ENCODE measurements around the gene FKBP1B.

Gene FKBP1B

GRCh38 chr2:24022975-24023575 is 26.5 kb upstream of the FKBP1B start:
- H3K9me2 ChIP-seq (replicated peaks; ENCODE audit: insufficient read depth, low read length), result no peaks in the 10 kb centered on the region
- no peaks in the 10 kb centered on the region for H4K20me1 ChIP-seq (ENCODE audit: low read depth, low read length)
- no peak overlapping the region for H3K4me2 ChIP-seq (ENCODE audit: low read depth, low read length, poor library complexity, severe bottlenecking)
- H3K9ac ChIP-seq (ENCODE audit: low read length), result no peak overlapping the region
- H3K9me3 ChIP-seq (ENCODE audit: insufficient read depth, low read length), result no peaks in the 10 kb centered on the region
- H3K36me3 ChIP-seq (ENCODE audit: low read length), result no peaks in the 10 kb centered on the region
- no peak overlapping the region for H2AFZ ChIP-seq (ENCODE audit: low read depth, low read length, severe bottlenecking)
- H3K27ac ChIP-seq (ENCODE audit: low read depth, low read length), result no peak overlapping the region
- no peaks in the 10 kb centered on the region for H3K27me3 ChIP-seq (ENCODE audit: low read length)
- H3F3A ChIP-seq (ENCODE audit: insufficient read depth), result no peaks in the 10 kb centered on the region
- TF ChIP-seq EZH2phosphoT487 (conservative IDR thresholded peaks at IDR 0.05; ENCODE audit: low read length) (no peak), CTCF (IDR thresholded peaks at IDR 0.05; ENCODE audit: insufficient read depth, low read length, poor library complexity, severe bottlenecking) (no peak)
- no peak overlapping the region for H3K4me3 ChIP-seq (ENCODE audit: insufficient read depth, low read length, poor library complexity, severe bottlenecking)
- no peaks in the 10 kb centered on the region; the same call in 1 of the 2 replicates for H3K79me2 ChIP-seq (ENCODE audit: insufficient read depth, low read length)

- H3K4me2 ChIP-seq (ENCODE audit: low read depth, low read length, poor library complexity, severe bottlenecking), result no peak overlapping the region
- no peak overlapping the region for H3K4me3 ChIP-seq (ENCODE audit: insufficient read depth, low read length, poor library complexity, severe bottlenecking)
- no peak overlapping the region for H2AFZ ChIP-seq (ENCODE audit: low read depth, low read length, severe bottlenecking)
- H4K20me1 ChIP-seq (ENCODE audit: low read depth, low read length), result no peaks in the 10 kb centered on the region
- no peaks in the 10 kb centered on the region for H3K9me2 ChIP-seq (replicated peaks; ENCODE audit: insufficient read depth, low read length)
- no peaks in the 10 kb centered on the region for H3F3A ChIP-seq (ENCODE audit: insufficient read depth)
- no peaks in the 10 kb centered on the region for H3K27me3 ChIP-seq (ENCODE audit: low read length)
- no peak for TF ChIP-seq EZH2phosphoT487 (conservative IDR thresholded peaks at IDR 0.05; ENCODE audit: low read length)
- TF ChIP-seq CTCF (IDR thresholded peaks at IDR 0.05; ENCODE audit: insufficient read depth, low read length, poor library complexity, severe bottlenecking), result no peak
- no peak overlapping the region for H3K9ac ChIP-seq (ENCODE audit: low read length)
- H3K79me2 ChIP-seq (ENCODE audit: insufficient read depth, low read length), result no peaks in the 10 kb centered on the region; the same call in 1 of the 2 replicates
- no peak overlapping the region for H3K27ac ChIP-seq (ENCODE audit: low read depth, low read length)
- H3K36me3 ChIP-seq (ENCODE audit: low read length), result no peaks in the 10 kb centered on the region
- H3K9me3 ChIP-seq (ENCODE audit: insufficient read depth, low read length), result no peaks in the 10 kb centered on the region
These were observed 25.5 kb upstream of the FKBP1B start for GRCh38 chr2:24024018-24024417.

GRCh38 chr2:24024996-24025663 is 24.4 kb upstream of the FKBP1B start:
- H3K9me2 ChIP-seq (replicated peaks; ENCODE audit: insufficient read depth, low read length), result no peaks in the 10 kb centered on the region
- H3K9me3 ChIP-seq (ENCODE audit: insufficient read depth, low read length), result no peaks in the 10 kb centered on the region
- TF ChIP-seq EZH2phosphoT487 (conservative IDR thresholded peaks at IDR 0.05; ENCODE audit: low read length), result no peak
- no peak for TF ChIP-seq CTCF (IDR thresholded peaks at IDR 0.05; ENCODE audit: insufficient read depth, low read length, poor library complexity, severe bottlenecking)
- no peaks in the 10 kb centered on the region; the same call in 1 of the 2 replicates for H3K79me2 ChIP-seq (ENCODE audit: insufficient read depth, low read length)
- no peaks in the 10 kb centered on the region for H3K36me3 ChIP-seq (ENCODE audit: low read length)
- H2AFZ ChIP-seq (ENCODE audit: low read depth, low read length, severe bottlenecking), result no peak overlapping the region
- H3K4me2 ChIP-seq (ENCODE audit: low read depth, low read length, poor library complexity, severe bottlenecking), result no peak overlapping the region
- no peaks in the 10 kb centered on the region for H3K27me3 ChIP-seq (ENCODE audit: low read length)
- no peak overlapping the region for H3K27ac ChIP-seq (ENCODE audit: low read depth, low read length)
- no peak overlapping the region for H3K4me3 ChIP-seq (ENCODE audit: insufficient read depth, low read length, poor library complexity, severe bottlenecking)
- no peak overlapping the region for H3K9ac ChIP-seq (ENCODE audit: low read length)
- no peaks in the 10 kb centered on the region for H3F3A ChIP-seq (ENCODE audit: insufficient read depth)
- no peaks in the 10 kb centered on the region for H4K20me1 ChIP-seq (ENCODE audit: low read depth, low read length)
